ENCODE results near the gene RSAD1.
"Not testable (repeated sequence)": the region's sequence is repeated elsewhere in the genome, so short reads cannot be mapped to it uniquely, and the experiment has no call there.

The RSAD1 gene

DNA sequence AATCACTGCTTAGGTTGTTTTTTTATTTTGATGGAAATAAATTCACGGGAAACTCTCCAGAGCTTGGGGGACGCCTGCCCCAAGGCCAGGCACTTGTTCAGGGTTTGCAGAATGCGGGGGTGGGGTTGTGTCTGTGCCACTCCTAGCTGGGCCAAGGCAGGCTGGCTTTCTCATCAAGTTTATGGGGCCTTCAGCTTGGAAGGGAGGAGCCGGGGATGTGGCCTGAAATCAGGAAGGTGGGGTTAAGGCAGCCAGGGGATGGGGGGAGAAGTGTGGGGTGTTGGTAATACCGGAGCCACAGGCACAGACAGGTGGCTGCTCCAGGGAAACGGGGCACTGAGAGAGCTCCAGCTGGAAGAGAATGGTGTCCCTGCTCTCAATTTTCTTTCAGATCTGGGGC, 8.2 kb upstream of the RSAD1 start:
- POLR2A ChIA-PET, result no interaction called here
- CTCF ChIA-PET, result no interaction called here
- no peak for DNase-seq (ENCODE audit: extremely low spot score)
- no peak for TF ChIP-seq ZNF384 (IDR thresholded peaks at IDR 0.05)

DNA sequence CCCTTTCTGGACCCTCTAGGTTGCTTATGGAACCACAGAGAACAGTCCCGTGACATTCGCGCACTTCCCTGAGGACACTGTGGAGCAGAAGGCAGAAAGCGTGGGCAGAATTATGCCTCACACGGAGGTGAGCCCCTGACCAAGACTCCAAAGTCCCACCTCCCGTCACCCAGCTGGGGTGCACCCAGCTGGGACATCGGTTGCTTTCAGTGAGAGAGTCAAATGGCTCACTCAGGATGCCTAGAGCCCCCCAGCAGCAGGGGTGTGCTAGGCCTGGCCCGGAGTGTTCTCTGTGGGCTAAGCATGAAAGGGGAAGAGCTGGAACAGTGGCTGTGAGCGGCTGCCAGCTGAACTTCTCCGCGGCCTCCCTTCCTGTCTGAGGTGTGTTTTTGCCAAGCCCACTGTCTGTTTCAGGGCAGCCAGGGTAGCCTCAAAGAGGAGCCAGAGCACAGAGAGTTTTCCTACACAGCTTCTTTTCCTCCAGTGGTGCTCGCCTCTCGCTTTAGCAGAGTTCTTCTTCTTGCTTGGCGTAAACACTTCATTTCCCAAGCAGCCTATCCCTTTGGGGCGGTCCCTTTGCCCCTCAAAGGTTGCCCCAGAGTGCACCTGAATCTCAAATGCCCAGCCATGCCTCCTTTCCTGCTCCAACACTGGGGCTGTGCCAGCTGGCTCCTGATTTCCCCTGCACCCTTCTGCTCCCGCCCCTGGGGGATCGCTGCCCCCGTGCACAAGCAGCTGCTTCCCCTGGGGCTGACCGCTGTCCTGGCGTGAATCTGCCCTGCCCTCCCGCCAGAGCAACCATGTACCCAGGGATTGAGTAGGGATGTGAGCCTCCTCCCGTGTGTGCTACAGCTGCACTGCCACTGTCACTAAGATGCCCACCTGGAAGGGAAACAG, 7.4 kb upstream of the RSAD1 start:
- TF ChIP-seq, protein P1, sequence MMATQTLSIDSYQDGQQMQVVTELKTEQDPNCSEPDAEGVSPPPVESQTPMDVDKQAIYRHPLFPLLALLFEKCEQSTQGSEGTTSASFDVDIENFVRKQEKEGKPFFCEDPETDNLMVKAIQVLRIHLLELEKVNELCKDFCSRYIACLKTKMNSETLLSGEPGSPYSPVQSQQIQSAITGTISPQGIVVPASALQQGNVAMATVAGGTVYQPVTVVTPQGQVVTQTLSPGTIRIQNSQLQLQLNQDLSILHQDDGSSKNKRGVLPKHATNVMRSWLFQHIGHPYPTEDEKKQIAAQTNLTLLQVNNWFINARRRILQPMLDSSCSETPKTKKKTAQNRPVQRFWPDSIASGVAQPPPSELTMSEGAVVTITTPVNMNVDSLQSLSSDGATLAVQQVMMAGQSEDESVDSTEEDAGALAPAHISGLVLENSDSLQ (IDR thresholded peaks at IDR 0.05), result no peak
- TF ChIP-seq ZNF384 (IDR thresholded peaks at IDR 0.05), result no peak
- no peak for TF ChIP-seq ARNT (IDR thresholded peaks at IDR 0.05)
- TF ChIP-seq L3MBTL2 (conservative IDR thresholded peaks at IDR 0.05), result no peak
- TF ChIP-seq FOXA1 (IDR thresholded peaks at IDR 0.05), result no peak
- TF ChIP-seq FOXK2 (IDR thresholded peaks at IDR 0.05), result no peak
- TF ChIP-seq BHLHE40 (IDR thresholded peaks at IDR 0.05; ENCODE audit: borderline replicate concordance), result no peak
- no peak for TF ChIP-seq HDGF (IDR thresholded peaks at IDR 0.05; ENCODE audit: borderline replicate concordance)
- no peak for TF ChIP-seq SUZ12 (IDR thresholded peaks at IDR 0.05)
- TF ChIP-seq SP1 (IDR thresholded peaks at IDR 0.05), result no peak
- no peak for TF ChIP-seq ELF4 (IDR thresholded peaks at IDR 0.05)
- no peak for TF ChIP-seq FOXM1 (IDR thresholded peaks at IDR 0.05; ENCODE audit: borderline replicate concordance)
- TF ChIP-seq TARDBP (IDR thresholded peaks at IDR 0.05), result no peak
- TF ChIP-seq NFRKB (IDR thresholded peaks at IDR 0.05), result no peak
- no peak for TF ChIP-seq LEF1 (IDR thresholded peaks at IDR 0.05; ENCODE audit: borderline replicate concordance)
- TF ChIP-seq CTBP1 (IDR thresholded peaks at IDR 0.05; ENCODE audit: borderline replicate concordance), result no peak
- no peak for DNase-seq (ENCODE audit: extremely low spot score)
- POLR2A ChIA-PET, result interaction anchor here (1.4 kb wide), 1 partner anchor 74 kb away, joined by 3 read pairs; the partner anchor contains the start of gene LRRC59
- CTCF ChIA-PET, result interaction anchor here (0.8 to 1.6 kb wide), 4 partner anchors 13 to 125 kb away, joined by 3 to 6 read pairs (median 4); no protein-coding TSS in a partner anchor

DNA sequence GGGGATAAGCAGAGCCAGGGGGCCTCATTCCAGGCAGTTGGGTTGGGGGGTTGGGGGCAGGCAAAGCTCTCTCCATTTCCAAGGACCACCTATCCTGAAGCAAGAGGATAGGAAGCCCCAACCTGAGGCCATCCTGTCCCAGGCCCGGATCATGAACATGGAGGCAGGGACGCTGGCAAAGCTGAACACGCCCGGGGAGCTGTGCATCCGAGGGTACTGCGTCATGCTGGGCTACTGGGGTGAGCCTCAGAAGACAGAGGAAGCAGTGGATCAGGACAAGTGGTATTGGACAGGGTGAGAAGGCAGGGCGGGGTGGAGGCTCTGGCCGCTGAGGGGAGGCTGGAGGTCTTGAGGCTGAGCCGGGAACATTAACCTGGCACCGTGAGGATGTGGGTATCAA, 6.4 kb upstream of the RSAD1 start:
- POLR2A ChIA-PET, result interaction anchor here (1.9 kb wide), 1 partner anchor 75 kb away, joined by 8 read pairs; the partner anchor contains the start of gene LRRC59
- CTCF ChIA-PET, result interaction anchor here (0.8 to 1.8 kb wide), 8 partner anchors 13 to 126 kb away, joined by 3 to 6 read pairs (median 4); no protein-coding TSS in a partner anchor

DNA sequence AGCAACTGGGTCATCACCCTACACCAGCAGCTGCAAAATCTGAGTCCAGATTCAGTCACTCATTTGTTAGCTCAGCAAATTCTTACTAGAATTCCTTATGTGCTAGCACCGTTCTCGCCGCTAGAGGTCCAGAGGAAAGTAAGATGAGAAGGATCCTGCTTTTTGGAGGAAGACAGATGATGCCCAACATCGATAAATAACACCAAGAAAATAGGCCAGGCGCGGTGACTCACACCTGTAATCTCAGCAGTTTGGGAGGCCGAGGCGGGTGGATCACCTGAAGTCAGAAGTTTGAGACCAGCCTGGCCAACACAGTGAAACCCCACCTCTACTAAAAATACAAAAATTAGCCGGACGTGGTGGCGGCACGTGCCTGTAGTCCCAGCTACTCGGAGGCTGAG, 5.9 kb upstream of the RSAD1 start:
- ChIA-PET POLR2A (interaction anchor here (1.9 kb wide), 1 partner anchor 75 kb away, joined by 8 read pairs; the partner anchor contains the start of gene LRRC59), CTCF (interaction anchor here (0.6 to 1.8 kb wide), 9 partner anchors 10 to 619 kb away, joined by 3 to 7 read pairs (median 5); no protein-coding TSS in a partner anchor)
- DNase-seq (ENCODE audit: extremely low spot score), result not testable (repeated sequence)

More for the DNA sequence above, 6.4 kb upstream of the RSAD1 start:
- DNase-seq (ENCODE audit: extremely low spot score), result no peak
- TF ChIP-seq SP1 (IDR thresholded peaks at IDR 0.05) (no peak), NFRKB (IDR thresholded peaks at IDR 0.05) (no peak), SUZ12 (IDR thresholded peaks at IDR 0.05) (no peak), FOXA1 (IDR thresholded peaks at IDR 0.05) (no peak), FOXK2 (IDR thresholded peaks at IDR 0.05) (no peak), ELF4 (IDR thresholded peaks at IDR 0.05) (no peak), TARDBP (IDR thresholded peaks at IDR 0.05) (no peak), ZNF384 (IDR thresholded peaks at IDR 0.05) (no peak), L3MBTL2 (conservative IDR thresholded peaks at IDR 0.05) (no peak), ARNT (IDR thresholded peaks at IDR 0.05) (no peak)
- TF ChIP-seq, protein P1 (IDR thresholded peaks at IDR 0.05), result no peak

DNA sequence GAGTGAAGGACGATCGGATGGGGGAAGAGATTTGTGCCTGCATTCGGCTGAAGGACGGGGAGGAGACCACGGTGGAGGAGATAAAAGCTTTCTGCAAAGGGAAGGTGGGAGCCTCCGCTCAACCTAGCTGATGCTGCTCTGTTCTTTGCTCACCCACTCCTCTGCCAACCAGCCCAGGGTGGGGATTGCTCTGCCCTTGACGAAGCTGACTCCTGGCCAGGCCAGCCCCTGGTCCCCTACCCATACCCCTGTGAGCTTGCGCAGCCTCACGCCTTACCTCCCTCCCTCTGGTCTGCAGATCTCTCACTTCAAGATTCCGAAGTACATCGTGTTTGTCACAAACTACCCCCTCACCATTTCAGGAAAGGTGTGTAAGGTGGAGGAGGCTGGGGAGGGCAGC, 4.8 kb upstream of the RSAD1 start:
- ChIA-PET POLR2A (interaction anchor here (1.9 kb wide), 1 partner anchor 76 kb away, joined by 8 read pairs; the partner anchor contains the start of gene LRRC59), CTCF (interaction anchor here (0.7 to 1.4 kb wide), 3 partner anchors 9 to 77 kb away, joined by 3 to 7 read pairs (median 3); no protein-coding TSS in a partner anchor)
- TF ChIP-seq NFRKB (IDR thresholded peaks at IDR 0.05) (no peak), LEF1 (IDR thresholded peaks at IDR 0.05; ENCODE audit: borderline replicate concordance) (no peak), FOXA1 (IDR thresholded peaks at IDR 0.05) (no peak), BHLHE40 (IDR thresholded peaks at IDR 0.05; ENCODE audit: borderline replicate concordance) (no peak), ARNT (IDR thresholded peaks at IDR 0.05) (no peak), SUZ12 (IDR thresholded peaks at IDR 0.05) (no peak), L3MBTL2 (conservative IDR thresholded peaks at IDR 0.05) (no peak), FOXM1 (IDR thresholded peaks at IDR 0.05; ENCODE audit: borderline replicate concordance) (no peak), FOXK2 (IDR thresholded peaks at IDR 0.05) (no peak), SP1 (IDR thresholded peaks at IDR 0.05) (no peak), HDGF (IDR thresholded peaks at IDR 0.05; ENCODE audit: borderline replicate concordance) (no peak), TARDBP (IDR thresholded peaks at IDR 0.05) (no peak), ZNF384 (IDR thresholded peaks at IDR 0.05) (no peak), ELF4 (IDR thresholded peaks at IDR 0.05) (no peak), CTBP1 (IDR thresholded peaks at IDR 0.05; ENCODE audit: borderline replicate concordance) (no peak)
- TF ChIP-seq, protein P1 (IDR thresholded peaks at IDR 0.05), result no peak
- DNase-seq (ENCODE audit: extremely low spot score), result no peak

DNA sequence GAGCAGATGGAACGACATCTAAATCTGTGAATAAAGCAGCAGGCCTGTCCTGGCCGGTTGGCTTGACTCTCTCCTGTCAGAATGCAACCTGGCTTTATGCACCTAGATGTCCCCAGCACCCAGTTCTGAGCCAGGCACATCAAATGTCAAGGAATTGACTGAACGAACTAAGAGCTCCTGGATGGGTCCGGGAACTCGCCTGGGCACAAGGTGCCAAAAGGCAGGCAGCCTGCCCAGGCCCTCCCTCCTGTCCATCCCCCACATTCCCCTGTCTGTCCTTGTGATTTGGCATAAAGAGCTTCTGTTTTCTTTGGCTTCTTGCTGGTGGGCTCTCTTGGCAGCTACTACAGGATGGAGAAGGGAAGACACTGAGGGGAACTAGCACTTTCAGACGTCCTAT, 4.1 kb upstream of the RSAD1 start:
- DNase-seq (ENCODE audit: extremely low spot score), result no peak
- POLR2A ChIA-PET, result no interaction called here
- CTCF ChIA-PET, result interaction anchor here (0.6 to 1.4 kb wide), 2 partner anchors 31 to 77 kb away, joined by 3 read pairs; no protein-coding TSS in a partner anchor
- no peak for TF ChIP-seq BHLHE40 (IDR thresholded peaks at IDR 0.05; ENCODE audit: borderline replicate concordance)
- TF ChIP-seq, protein P1 (IDR thresholded peaks at IDR 0.05), result no peak
- TF ChIP-seq NFRKB (IDR thresholded peaks at IDR 0.05), result no peak
